Jurkat, Clone E6-1 (cell line): Measurements from ENCODE around the gene CEP68.
A peak's percentile ranks its signal among the peaks of the same experiment; 100 is the strongest.

Source experiments
- DNase-seq: peaks from one replicate; pipeline ENCODE4 v3.0.0-alpha.2; 2011; ENCODE audit warnings: low read depth, low spot score
- H3K4me3 ChIP-seq: 2 replicates; pipeline ENCODE4 v1.5.1; 2011; ENCODE audit warnings: mild to moderate bottlenecking, low read length, control low read depth, moderate library complexity

Gene CEP68

DNA sequence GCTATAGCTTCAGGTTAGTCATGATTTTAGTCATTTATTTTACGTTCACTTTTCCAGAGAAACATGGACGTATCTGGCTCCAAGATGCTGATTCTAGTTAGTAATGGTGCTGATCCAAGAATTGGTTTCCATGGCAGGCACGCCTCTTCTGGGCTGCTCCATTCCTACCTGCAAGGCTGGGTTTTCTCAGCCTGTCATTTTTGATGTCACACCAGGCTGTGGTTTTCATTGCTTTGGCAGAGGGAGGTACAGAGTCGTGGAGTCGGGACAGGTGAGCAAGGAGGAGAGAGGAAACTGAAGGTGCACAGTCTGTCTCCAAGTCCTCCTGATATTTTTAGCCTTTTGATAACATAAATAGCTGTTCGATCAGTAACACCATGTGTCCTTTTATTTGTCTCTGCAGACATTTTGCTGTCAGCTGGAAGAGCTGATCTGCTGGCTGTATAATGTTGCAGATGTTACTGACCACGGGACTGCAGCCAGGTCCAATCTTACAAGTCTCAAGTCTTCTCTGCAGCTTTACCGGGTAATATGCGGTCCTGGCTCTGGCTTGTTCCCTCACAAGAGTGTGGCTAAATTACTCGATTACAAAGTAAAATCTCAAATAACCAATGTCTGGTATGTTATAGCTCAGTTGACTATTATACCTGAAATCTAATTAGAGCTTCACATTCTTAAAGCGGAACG, 17.8 kb downstream of the CEP68 start:
- no peak overlapping the region for H3K4me3 ChIP-seq
- no peak for DNase-seq

DNA sequence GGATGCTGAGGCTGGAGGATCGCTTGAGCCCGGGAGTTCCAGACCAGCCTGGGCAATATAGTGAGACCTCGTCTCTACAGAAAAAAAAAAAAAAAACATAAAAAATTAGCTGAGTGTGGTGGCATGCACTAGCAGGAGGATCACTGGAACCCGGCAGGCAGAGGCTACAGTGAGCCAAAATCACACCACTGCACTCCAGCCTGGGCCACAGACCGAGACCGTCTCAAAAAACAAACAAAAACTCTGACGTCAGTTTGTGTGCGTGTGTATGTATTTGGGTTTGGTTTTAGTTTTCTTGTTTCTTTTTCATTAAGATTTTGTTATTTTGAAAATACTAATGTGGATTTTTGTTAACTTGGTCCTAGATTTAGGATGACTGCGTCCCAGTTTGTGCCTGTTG, 19.0 kb downstream of the CEP68 start:
- no peak for DNase-seq
- no peak overlapping the region for H3K4me3 ChIP-seq

DNA sequence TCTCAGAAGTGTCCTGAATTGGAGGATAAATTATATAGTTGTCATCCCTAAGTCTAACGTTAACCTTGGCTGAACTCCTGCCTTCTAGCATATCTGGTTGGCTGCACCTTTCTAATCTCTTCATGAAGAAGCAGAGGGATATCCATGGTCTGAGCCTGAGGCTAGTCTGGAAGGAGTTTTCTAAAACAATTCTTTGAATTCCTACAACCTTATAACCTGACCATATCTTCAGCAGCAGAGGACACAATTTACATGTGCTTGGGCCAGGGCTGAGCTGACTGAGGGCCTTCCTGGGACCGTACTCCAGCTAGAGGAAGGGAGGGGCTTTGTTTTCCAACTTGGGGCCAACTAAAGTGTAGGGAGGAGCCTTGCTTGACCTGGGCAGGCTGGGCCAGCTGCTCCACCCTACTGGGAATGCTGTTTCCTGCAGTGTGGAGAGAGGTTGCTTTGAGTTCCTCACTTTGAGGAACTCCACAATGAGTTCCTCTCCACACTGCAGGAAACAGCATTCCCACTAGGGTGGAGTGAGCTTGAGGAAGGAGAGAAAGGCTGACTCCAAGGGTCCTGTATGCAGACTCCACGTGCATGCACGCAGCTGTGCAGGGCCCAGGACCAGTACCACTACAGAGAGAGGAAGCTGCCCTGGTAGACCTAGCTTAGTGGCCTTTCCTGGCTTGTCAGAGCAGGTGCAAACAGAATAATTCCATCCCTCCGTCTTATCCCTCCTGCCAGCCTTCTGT, 19.6 kb downstream of the CEP68 start:
- no peak overlapping the region for H3K4me3 ChIP-seq
- no peak for DNase-seq

DNA sequence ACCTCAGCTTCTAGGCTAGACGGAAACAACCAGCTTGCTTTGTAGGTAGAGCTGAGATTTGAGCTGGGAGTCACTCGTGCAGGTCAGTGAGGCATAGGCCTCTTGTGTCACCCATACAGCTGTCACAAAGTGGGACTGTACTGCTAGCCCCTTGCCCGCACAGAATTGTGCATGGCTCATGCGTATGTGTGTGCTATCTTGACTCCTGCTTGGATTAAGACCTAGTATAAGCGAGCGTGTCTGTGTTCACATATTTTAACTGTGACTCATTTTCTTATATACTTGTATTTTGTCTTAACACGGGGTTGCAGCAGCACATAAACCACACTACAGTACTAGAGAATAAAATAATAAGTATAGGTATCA, 20.1 kb downstream of the CEP68 start:
- no peak for DNase-seq
- no peak overlapping the region for H3K4me3 ChIP-seq

DNA sequence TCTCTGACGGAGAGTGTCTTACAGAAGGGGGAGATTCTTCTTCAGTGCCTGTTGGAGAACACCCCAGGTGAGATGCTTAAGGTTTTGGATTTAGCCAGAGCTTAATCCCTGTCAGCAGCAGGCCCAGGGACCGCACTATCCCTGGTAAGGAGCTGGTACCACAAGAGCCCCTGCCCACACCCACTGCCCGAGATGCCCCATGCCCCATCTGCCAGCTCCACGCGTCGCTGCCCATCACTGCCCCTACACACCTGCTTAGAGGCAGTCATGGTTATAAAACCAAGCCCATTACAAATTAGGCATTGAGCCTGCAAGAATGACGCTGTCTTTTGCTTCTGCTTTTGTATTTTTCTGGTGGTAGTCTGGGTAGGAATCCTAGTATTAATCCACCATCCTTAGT, 21.7 kb downstream of the CEP68 start:
- no peak for DNase-seq
- no peak overlapping the region for H3K4me3 ChIP-seq

DNA sequence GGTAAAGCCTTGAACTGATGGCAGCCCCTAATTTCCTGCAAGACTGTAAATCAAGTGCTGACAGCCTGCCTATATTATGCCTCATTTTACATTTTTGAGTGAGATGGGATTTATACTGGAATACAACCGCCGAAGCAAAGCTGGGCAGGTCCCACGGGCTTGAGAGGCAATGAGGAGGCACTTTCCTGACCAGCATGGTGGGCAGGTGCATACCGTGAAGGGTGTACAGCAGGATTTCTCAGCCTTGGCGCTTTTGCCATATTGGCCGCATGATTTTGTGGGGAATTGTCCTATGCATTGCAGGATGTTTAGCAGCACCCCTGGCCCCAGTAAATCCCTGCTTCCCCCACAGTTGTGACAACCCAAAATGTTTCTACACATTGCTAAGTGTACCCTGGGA, 22.8 kb downstream of the CEP68 start:
- DNase-seq, result no peak
- H3K4me3 ChIP-seq, result no peak overlapping the region

DNA sequence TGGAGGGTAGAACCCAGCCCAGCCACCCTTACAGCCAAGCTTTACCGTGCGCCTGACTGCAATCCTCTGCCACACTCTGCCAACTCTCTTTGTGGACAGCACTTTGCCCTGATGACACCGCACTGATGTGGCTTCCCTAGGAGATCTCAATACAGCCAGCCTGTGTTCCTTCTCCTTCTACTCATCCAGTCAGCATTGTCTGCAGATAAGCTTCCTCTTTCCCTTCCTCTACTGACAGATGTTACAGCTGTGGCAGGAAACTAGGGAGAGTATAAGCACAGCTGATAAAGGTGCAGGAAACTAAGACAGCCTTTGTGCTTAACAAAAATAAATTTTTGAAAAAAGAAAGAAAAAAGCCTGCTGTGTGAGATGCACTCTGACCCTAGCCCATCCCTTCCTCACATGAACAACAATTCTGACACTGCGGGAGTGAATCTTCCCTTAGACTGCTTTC, 25.0 kb downstream of the CEP68 start:
- DNase-seq, result peak; percentile 58
- no peak overlapping the region for H3K4me3 ChIP-seq

DNA sequence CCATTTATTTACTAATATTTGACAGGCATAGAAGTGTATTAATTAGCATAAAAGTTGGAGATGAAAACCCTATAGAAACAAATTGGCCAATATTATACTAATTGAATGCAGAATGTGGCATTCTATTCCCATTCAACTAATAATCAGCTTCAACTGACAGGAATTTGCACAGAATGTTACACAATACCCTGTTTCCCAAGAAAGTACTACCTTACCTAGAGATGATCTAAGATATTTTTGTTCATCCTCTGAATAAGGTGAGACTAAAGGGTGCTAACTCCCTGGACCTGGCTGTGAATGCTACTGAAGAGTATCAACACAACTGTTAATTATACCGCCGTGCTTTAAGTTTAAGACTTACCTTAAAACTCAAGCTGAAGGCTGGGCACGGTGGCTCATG, 28.9 kb downstream of the CEP68 start:
- no peak for DNase-seq
- H3K4me3 ChIP-seq, result no peak overlapping the region

DNA sequence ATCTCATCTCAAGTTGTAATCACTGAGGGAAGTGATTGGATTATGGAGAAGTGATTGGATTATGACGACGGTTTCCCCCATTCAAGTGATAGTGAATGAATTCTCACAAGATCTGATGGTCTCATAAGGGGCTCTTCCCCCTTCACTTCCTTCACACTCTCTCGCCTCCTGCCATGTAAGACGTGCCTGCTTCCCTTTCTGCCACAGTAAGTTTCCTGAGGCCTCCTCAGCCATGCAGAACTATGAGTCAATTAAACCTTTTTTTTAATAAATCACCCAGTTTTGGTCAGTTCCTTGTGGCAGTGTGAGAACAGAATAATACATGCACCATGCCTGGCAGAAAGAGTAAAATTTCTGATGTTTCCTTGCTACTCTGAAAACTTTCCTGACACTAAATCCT, 36.6 kb downstream of the CEP68 start:
- no peak for DNase-seq
- H3K4me3 ChIP-seq, result no peak overlapping the region

DNA sequence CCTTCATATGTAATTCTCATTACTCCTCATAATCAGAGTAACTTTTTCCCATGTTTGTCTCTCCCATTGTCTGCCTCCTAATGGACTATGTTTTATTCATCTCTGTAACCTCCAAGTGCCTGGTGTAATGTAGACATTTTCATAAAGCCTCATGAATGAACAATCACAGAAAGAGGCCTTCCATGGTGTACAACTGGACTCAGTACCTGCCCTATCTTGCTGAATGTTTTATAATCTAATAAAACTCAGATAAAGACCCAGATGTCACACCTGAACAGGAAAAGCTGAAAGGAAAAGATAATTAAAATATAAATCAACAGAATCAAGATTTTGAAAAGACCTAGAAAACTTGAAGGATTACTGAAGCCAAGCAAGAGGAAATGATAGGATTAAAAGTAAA, 37.0 kb downstream of the CEP68 start:
- no peak for DNase-seq

DNA sequence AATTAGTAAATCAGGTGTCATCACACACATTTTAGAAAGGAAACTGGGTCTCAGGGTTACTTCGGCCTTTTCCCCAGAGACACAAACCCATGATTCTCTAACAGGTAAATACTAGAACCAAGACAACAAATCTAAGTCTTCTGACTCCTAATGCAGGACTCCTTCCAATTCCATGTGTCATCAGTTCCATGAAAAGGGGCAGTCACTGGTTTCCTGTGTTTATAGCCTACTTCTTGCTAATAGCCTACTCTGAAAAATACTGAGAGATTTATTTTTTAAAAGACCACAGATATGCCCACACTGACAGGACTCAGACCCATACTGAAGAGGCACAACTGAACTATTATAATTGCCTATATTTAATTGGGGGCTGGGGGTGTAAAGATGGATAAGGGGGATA, 40.7 kb downstream of the CEP68 start:
- no peak overlapping the region for H3K4me3 ChIP-seq
- DNase-seq, result no peak

More for the DNA sequence above, 37.0 kb downstream of the CEP68 start:
- no peak overlapping the region for H3K4me3 ChIP-seq

DNA sequence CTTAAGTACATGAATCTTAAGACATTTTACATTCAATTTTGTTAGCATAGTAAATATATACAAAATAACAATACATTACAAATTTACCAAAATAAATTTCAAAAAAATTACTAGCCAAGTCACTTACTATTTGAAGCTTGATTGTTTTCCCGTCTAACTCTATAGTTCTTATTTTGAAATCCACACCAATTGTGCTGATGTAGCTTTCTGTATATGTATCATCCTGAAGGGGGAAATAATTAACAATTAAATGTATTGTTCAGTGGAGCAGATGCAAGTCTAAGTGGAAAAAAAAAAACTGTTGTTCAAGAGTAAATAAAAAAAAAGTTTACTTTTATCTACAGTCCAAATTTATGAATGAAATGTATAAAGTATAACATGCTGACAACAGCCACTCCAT, 41.6 kb downstream of the CEP68 start:
- H3K4me3 ChIP-seq, result no peak overlapping the region
- DNase-seq, result no peak

DNA sequence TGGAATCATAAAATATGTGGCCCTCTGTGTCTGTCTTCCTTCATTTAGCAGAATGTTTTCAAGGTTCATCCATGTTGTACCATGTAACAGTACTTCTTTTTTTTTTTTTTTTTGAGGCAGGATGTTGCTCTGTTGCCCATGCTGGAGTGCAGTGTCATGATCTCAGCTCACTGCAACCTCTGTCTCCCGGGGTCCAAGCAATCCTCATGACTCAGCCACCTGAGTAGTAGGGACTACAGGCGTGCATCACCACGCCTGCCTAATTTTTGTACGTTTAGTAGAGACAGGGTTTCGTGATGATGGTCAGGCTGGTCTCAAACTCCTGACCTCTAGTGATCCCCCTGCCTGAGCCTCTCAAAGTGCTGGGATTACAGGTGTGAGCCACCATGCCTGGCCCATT, 42.5 kb downstream of the CEP68 start:
- DNase-seq, result no peak
- H3K4me3 ChIP-seq, result no peak overlapping the region

DNA sequence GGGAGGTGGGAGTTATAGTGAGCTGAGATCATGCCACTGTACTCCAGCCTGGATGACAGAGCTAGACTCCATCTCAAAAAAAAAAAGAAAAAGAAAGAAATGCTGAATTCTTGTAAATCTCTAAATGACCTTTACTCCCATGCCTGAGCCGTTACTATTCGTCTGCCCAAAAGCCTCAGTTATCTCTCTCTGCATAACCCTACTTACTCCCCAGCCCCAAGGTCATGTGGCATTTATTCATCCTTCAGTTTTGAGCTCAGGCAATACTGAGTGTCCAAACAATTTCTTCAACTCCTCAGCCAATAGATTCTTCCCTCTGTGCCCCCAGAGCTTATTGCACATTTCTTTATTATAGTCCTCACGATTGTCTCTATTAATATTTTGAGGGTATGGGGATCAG, 44.9 kb downstream of the CEP68 start:
- no peak overlapping the region for H3K4me3 ChIP-seq
- DNase-seq, result no peak

DNA sequence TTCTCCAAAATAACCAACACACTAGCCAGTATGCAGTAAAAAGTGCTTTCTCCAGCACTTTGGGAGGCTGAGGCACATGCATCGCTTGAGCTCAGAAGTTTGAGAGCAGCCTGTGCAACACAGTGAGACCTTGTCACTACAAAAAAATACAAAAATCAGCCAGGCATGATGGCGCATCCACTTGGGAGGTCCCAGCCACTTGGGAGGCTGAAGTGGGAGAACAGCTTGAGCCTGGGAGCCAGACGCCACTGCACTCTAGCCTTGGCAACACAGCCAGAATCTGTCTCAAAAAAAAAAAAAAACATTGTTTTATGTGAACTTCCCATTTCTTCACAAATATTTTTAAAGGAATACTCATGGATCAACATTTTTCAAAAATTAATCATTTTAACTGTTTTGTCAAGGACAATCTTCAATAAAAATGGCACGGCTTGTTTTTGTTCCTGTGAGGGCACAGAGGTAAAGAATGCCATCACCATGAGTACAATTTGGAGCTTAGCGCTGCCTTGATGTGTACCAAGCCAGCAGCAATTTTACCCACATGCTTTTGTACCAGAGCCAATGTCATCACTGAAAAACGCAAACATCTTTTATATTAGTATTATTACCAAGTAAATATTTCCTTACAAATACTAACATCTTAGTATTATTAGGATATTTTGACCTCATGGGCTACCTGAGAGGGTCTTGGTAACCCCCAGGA, 46.9 kb downstream of the CEP68 start:
- DNase-seq, result no peak
- no peak overlapping the region for H3K4me3 ChIP-seq

DNA sequence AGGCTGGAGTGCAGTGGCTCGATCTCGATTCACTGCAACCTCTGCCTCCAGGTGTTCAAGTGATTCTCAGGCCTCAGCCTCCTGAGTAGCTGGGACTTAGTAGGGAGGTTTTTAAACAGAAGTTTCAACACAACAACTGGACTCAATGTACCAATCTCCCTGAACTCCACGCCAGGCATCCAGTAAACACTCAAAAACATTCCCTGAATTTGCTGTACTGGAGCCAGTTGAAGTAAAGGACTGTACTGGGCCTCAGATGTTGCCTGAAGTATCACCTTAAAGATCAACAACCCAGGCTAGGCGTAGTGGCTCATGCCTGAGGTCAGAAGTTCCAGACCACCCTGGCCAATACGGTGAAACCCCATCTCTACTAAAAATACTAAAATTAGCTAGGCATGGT, 51.3 kb downstream of the CEP68 start:
- DNase-seq, result no peak
- no peak overlapping the region for H3K4me3 ChIP-seq

DNA sequence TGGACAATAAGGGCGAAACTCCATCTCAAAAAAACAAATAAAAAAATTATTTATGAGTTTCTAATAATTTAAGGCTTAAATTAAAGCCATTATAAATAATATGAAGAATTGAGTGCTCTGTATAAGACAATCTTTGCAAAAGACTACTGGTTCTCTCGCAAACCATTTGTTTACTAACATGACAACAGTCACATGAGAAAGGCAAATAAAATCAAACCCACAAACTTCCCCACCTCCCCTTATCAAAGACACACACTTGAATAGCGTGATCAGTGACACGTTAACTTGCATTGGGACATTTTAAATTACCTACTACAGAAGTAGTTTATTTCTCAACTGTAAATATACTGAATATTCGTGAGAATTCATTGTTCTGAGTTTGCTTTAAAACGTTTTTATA, 52.6 kb downstream of the CEP68 start:
- H3K4me3 ChIP-seq, result no peak overlapping the region

DNA sequence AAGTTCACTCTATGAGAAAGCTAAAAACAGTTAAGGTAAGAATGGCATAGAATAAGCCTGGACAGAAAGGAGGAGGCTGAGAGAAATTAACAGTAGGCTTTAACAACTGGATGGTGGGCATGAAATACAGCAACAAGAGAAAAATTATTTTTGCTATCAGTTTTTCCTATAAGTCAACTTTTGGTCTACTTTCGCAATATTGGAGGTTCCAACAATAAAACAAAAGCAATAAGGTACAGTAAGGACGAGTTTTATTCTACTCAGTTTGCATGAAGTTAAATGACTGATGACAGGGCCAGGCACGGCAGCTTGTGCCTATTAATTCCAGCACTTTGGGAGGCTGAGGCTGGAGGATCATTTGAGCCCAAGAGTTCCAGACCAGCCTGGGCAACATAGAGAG, 56.4 kb downstream of the CEP68 start:
- DNase-seq, result no peak
- H3K4me3 ChIP-seq, result no peak overlapping the region

More for the DNA sequence above, 52.6 kb downstream of the CEP68 start:
- DNase-seq, result no peak

DNA sequence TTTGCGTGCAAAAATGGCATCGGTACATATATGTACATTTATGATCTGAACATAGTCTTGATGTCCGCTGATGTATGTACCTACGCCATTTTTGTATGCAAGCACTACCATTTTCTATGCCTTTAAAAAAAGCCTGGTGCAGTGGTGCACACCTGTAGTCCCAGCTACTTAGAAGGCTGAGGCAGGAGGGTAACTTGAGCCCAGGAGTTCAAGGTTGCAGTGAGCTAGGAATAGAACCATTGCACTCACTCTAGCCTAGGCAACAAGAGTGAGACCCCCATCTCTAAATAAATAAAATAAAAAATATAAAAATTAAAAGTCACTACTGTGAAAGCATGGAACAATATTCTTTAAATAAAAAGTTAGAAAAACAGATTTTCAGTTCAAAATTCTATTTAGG, 57.0 kb downstream of the CEP68 start:
- no peak for DNase-seq
- no peak overlapping the region for H3K4me3 ChIP-seq

DNA sequence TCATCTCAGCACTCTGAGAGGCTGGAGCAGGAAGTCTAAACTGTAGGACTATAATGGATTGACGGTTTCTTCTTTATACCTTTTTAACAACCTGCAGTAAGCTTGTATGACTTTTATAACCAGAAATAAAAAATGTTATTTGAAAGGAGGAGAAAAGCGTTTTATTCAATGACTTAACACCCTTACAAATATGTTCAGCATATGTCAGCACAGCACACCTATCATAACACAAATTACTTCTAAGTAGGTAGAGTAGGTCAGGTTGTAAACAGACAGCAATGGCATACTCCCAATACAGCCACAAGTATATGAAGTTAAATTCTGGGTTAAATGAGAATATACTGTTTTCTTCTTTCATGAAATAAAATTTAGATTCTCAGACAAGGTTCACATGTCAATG, 57.6 kb downstream of the CEP68 start:
- no peak for DNase-seq
- no peak overlapping the region for H3K4me3 ChIP-seq
